ENCODE measurements around the gene CADM2. TPM values are rescaled to one million over a fixed set of nuclear protein-coding genes. Genes with fewer than 3 reads are reported as not detected.

The CADM2 gene
- total RNA-seq, 4 donors from 2014 or later = 9.6 to 16.2 (median 11.5) TPM

GRCh38 chr3:85808755-85809154 is 850.0 kb downstream of the CADM2 start:
- Histone ChIP-seq H3K36me3 (no peaks in the 10 kb centered on the region), H3K4me1 (no peaks in the 10 kb centered on the region), H3K27ac (replicated peaks in 1 of 4) (no peak overlapping the region), H3K27me3 (no peaks in the 10 kb centered on the region), H3K9me3 (no peaks in the 10 kb centered on the region), H3K4me3 (no peak overlapping the region)
- DNase-seq (ENCODE audit: extremely low spot score) = no peak
- WGBS = 89% methylated on average over 1 of the region's 1 CpG
- TF ChIP-seq POLR2AphosphoS5 (IDR thresholded peaks at IDR 0.05) (no peak), CTCF (IDR thresholded peaks at IDR 0.05) (no peak), EP300 (IDR thresholded peaks at IDR 0.05) (no peak), POLR2A (IDR thresholded peaks at IDR 0.05; ENCODE audit: low read depth) (no peak)
- intact Hi-C loops (cut with DNase I) = no loop called here

- 78% methylated on average over 1 of the region's 1 CpG for WGBS
- Histone ChIP-seq H3K4me3 (no peak overlapping the region), H3K27ac (replicated peaks in 1 of 4) (no peak overlapping the region), H3K4me1 (no peaks in the 10 kb centered on the region), H3K9me3 (no peaks in the 10 kb centered on the region), H3K27me3 (no peaks in the 10 kb centered on the region), H3K36me3 (no peaks in the 10 kb centered on the region)
- TF ChIP-seq CTCF (IDR thresholded peaks at IDR 0.05) (peak in 2 of 3 experiments; percentile 17 to 27), EP300 (IDR thresholded peaks at IDR 0.05) (no peak), POLR2A (IDR thresholded peaks at IDR 0.05; ENCODE audit: low read depth) (no peak)
- DNase-seq (ENCODE audit: extremely low spot score) = no peak
- intact Hi-C loops (cut with DNase I) = no loop called here
Observed at GRCh38 chr3:85821130-85821756, 862.5 kb downstream of the CADM2 start.

GRCh38 chr3:85835857-85836440 is 877.2 kb downstream of the CADM2 start:
- TF ChIP-seq POLR2A (IDR thresholded peaks at IDR 0.05; ENCODE audit: low read depth) = no peak
- no peak for TF ChIP-seq CTCF (IDR thresholded peaks at IDR 0.05)
- TF ChIP-seq EP300 (IDR thresholded peaks at IDR 0.05) = no peak
- TF ChIP-seq POLR2AphosphoS5 (IDR thresholded peaks at IDR 0.05) = no peak
- H3K9me3 ChIP-seq = no peaks in the 10 kb centered on the region
- 68% methylated on average over 1 of the region's 1 CpG for WGBS
- H3K4me1 ChIP-seq = no peaks in the 10 kb centered on the region
- H3K27me3 ChIP-seq = no peaks in the 10 kb centered on the region
- no peak overlapping the region for H3K4me3 ChIP-seq
- intact Hi-C loops (cut with DNase I) = no loop called here
- no peaks in the 10 kb centered on the region for H3K36me3 ChIP-seq
- no peak for DNase-seq (ENCODE audit: extremely low spot score)
- H3K27ac ChIP-seq (replicated peaks in 1 of 4) = no peak overlapping the region

- Histone ChIP-seq H3K9me3 (no peaks in the 10 kb centered on the region), H3K27me3 (no peaks in the 10 kb centered on the region), H3K4me3 (no peak overlapping the region), H3K36me3 (no peaks in the 10 kb centered on the region), H3K27ac (replicated peaks in 1 of 4) (no peak overlapping the region), H3K4me1 (no peaks in the 10 kb centered on the region)
- TF ChIP-seq CTCF (IDR thresholded peaks at IDR 0.05) (no peak), EP300 (IDR thresholded peaks at IDR 0.05) (no peak), POLR2AphosphoS5 (IDR thresholded peaks at IDR 0.05) (no peak), POLR2A (IDR thresholded peaks at IDR 0.05; ENCODE audit: low read depth) (no peak)
- WGBS = 96% methylated on average over 3 of the region's 3 CpGs
- DNase-seq (ENCODE audit: extremely low spot score) = no peak
- intact Hi-C loops (cut with DNase I) = no loop called here
Observed at GRCh38 chr3:85837402-85837801, 878.6 kb downstream of the CADM2 start.

GRCh38 chr3:85838921-85839320 is 880.1 kb downstream of the CADM2 start:
- 69% methylated on average over 1 of the region's 1 CpG for WGBS
- H3K4me1 ChIP-seq = no peaks in the 10 kb centered on the region
- intact Hi-C loops (cut with DNase I) = no loop called here
- TF ChIP-seq EP300 (IDR thresholded peaks at IDR 0.05) = no peak
- no peak for TF ChIP-seq POLR2AphosphoS5 (IDR thresholded peaks at IDR 0.05)
- no peak for TF ChIP-seq POLR2A (IDR thresholded peaks at IDR 0.05; ENCODE audit: low read depth)
- TF ChIP-seq CTCF (IDR thresholded peaks at IDR 0.05) = no peak
- no peaks in the 10 kb centered on the region for H3K36me3 ChIP-seq
- no peak overlapping the region for H3K4me3 ChIP-seq
- no peaks in the 10 kb centered on the region for H3K27me3 ChIP-seq
- H3K9me3 ChIP-seq = no peaks in the 10 kb centered on the region
- no peak for DNase-seq (ENCODE audit: extremely low spot score)
- no peak overlapping the region for H3K27ac ChIP-seq (replicated peaks in 1 of 4)
